Measurements from ENCODE around the gene MAP4.

Gene MAP4

GRCh38 chr3:47868306-47868705, 147.9 kb downstream of the MAP4 start:
- no peak for DNase-seq (ENCODE audit: low read depth, low spot score)
- H3K4me3 ChIP-seq (ENCODE audit: insufficient read length, low read depth): no peak overlapping the region
- H3K9me3 ChIP-seq (ENCODE audit: insufficient read depth, low read length): no peaks in the 10 kb centered on the region
- no peaks in the 10 kb centered on the region for H3K4me1 ChIP-seq (ENCODE audit: insufficient read depth, insufficient read length)
- no peak overlapping the region for H3K9ac ChIP-seq (ENCODE audit: insufficient read length, low read depth)
- H3K27me3 ChIP-seq (ENCODE audit: insufficient read depth, insufficient read length): no peaks in the 10 kb centered on the region
- TF ChIP-seq SUZ12 (IDR thresholded peaks at IDR 0.05; ENCODE audit: extremely low read depth, insufficient read depth, insufficient read length): no peak
- TF ChIP-seq YY1 (IDR thresholded peaks at IDR 0.05; ENCODE audit: insufficient read depth, insufficient read length): no peak
- TF ChIP-seq ZNF274 (IDR thresholded peaks at IDR 0.05; ENCODE audit: low read depth, low read length): no peak
- H3K36me3 ChIP-seq (ENCODE audit: insufficient read depth, insufficient read length, low read length): peaks cover 89% of the 10 kb centered on the region

GRCh38 chr3:47867451-47868044, 148.7 kb downstream of the MAP4 start:
- Histone ChIP-seq H3K4me3 (ENCODE audit: insufficient read length, low read depth) (no peak overlapping the region), H3K27me3 (ENCODE audit: insufficient read depth, insufficient read length) (no peaks in the 10 kb centered on the region), H3K36me3 (ENCODE audit: insufficient read depth, insufficient read length, low read length) (peaks cover 83% of the 10 kb centered on the region), H3K9me3 (ENCODE audit: insufficient read depth, low read length) (no peaks in the 10 kb centered on the region), H3K4me1 (ENCODE audit: insufficient read depth, insufficient read length) (no peaks in the 10 kb centered on the region), H3K9ac (ENCODE audit: insufficient read length, low read depth) (no peak overlapping the region)
- TF ChIP-seq SUZ12 (IDR thresholded peaks at IDR 0.05; ENCODE audit: extremely low read depth, insufficient read depth, insufficient read length): no peak
- DNase-seq (ENCODE audit: low read depth, low spot score): no peak

- Histone ChIP-seq H3K27me3 (ENCODE audit: insufficient read depth, insufficient read length) (no peaks in the 10 kb centered on the region), H3K36me3 (ENCODE audit: insufficient read depth, insufficient read length, low read length) (peaks cover 75% of the 10 kb centered on the region), H3K4me1 (ENCODE audit: insufficient read depth, insufficient read length) (no peaks in the 10 kb centered on the region), H3K4me3 (ENCODE audit: insufficient read length, low read depth) (no peak overlapping the region), H3K9me3 (ENCODE audit: insufficient read depth, low read length) (no peaks in the 10 kb centered on the region), H3K9ac (ENCODE audit: insufficient read length, low read depth) (no peak overlapping the region)
- TF ChIP-seq ZNF274 (IDR thresholded peaks at IDR 0.05; ENCODE audit: low read depth, low read length) (no peak), SUZ12 (IDR thresholded peaks at IDR 0.05; ENCODE audit: extremely low read depth, insufficient read depth, insufficient read length) (no peak), YY1 (IDR thresholded peaks at IDR 0.05; ENCODE audit: insufficient read depth, insufficient read length) (no peak)
- no peak for DNase-seq (ENCODE audit: low read depth, low spot score)
Observed at GRCh38 chr3:47865192-47865591, 151.0 kb downstream of the MAP4 start.

GRCh38 chr3:47863391-47864128, 152.7 kb downstream of the MAP4 start:
- H3K9me3 ChIP-seq (ENCODE audit: insufficient read depth, low read length): no peaks in the 10 kb centered on the region
- H3K4me3 ChIP-seq (ENCODE audit: insufficient read length, low read depth): no peak overlapping the region
- H3K36me3 ChIP-seq (ENCODE audit: insufficient read depth, insufficient read length, low read length): peaks cover 72% of the 10 kb centered on the region
- H3K9ac ChIP-seq (ENCODE audit: insufficient read length, low read depth): no peak overlapping the region
- H3K4me1 ChIP-seq (ENCODE audit: insufficient read depth, insufficient read length): no peaks in the 10 kb centered on the region
- TF ChIP-seq YY1 (IDR thresholded peaks at IDR 0.05; ENCODE audit: insufficient read depth, insufficient read length): no peak
- TF ChIP-seq ZNF274 (IDR thresholded peaks at IDR 0.05; ENCODE audit: low read depth, low read length): no peak
- TF ChIP-seq SUZ12 (IDR thresholded peaks at IDR 0.05; ENCODE audit: extremely low read depth, insufficient read depth, insufficient read length): no peak
- no peaks in the 10 kb centered on the region for H3K27me3 ChIP-seq (ENCODE audit: insufficient read depth, insufficient read length)
- DNase-seq (ENCODE audit: low read depth, low spot score): no peak

GRCh38 chr3:47859956-47860605, 156.1 kb downstream of the MAP4 start:
- TF ChIP-seq ZNF274 (IDR thresholded peaks at IDR 0.05; ENCODE audit: low read depth, low read length): no peak
- TF ChIP-seq SUZ12 (IDR thresholded peaks at IDR 0.05; ENCODE audit: extremely low read depth, insufficient read depth, insufficient read length): no peak
- no peak for TF ChIP-seq YY1 (IDR thresholded peaks at IDR 0.05; ENCODE audit: insufficient read depth, insufficient read length)
- peaks cover 74% of the 10 kb centered on the region for H3K36me3 ChIP-seq (ENCODE audit: insufficient read depth, insufficient read length, low read length)

GRCh38 chr3:47857151-47857550, 159.1 kb downstream of the MAP4 start:
- Histone ChIP-seq H3K4me1 (ENCODE audit: insufficient read depth, insufficient read length) (peaks cover 2% of the 10 kb centered on the region), H3K9me3 (ENCODE audit: insufficient read depth, low read length) (no peaks in the 10 kb centered on the region), H3K4me3 (ENCODE audit: insufficient read length, low read depth) (no peak overlapping the region), H3K9ac (ENCODE audit: insufficient read length, low read depth) (no peak overlapping the region), H3K36me3 (ENCODE audit: insufficient read depth, insufficient read length, low read length) (peaks cover 89% of the 10 kb centered on the region), H3K27me3 (ENCODE audit: insufficient read depth, insufficient read length) (no peaks in the 10 kb centered on the region)
- no peak for DNase-seq (ENCODE audit: low read depth, low spot score)
- TF ChIP-seq YY1 (IDR thresholded peaks at IDR 0.05; ENCODE audit: insufficient read depth, insufficient read length): no peak
- no peak for TF ChIP-seq ZNF274 (IDR thresholded peaks at IDR 0.05; ENCODE audit: low read depth, low read length)
- no peak for TF ChIP-seq SUZ12 (IDR thresholded peaks at IDR 0.05; ENCODE audit: extremely low read depth, insufficient read depth, insufficient read length)

More at GRCh38 chr3:47859956-47860605, 156.1 kb downstream of the MAP4 start:
- no peaks in the 10 kb centered on the region for H3K27me3 ChIP-seq (ENCODE audit: insufficient read depth, insufficient read length)
- peaks cover 2% of the 10 kb centered on the region for H3K4me1 ChIP-seq (ENCODE audit: insufficient read depth, insufficient read length)
- H3K9ac ChIP-seq (ENCODE audit: insufficient read length, low read depth): no peak overlapping the region
- DNase-seq (ENCODE audit: low read depth, low spot score): no peak
- no peaks in the 10 kb centered on the region for H3K9me3 ChIP-seq (ENCODE audit: insufficient read depth, low read length)
- no peak overlapping the region for H3K4me3 ChIP-seq (ENCODE audit: insufficient read length, low read depth)

- no peaks in the 10 kb centered on the region for H3K27me3 ChIP-seq (ENCODE audit: insufficient read depth, insufficient read length)
- no peak for DNase-seq (ENCODE audit: low read depth, low spot score)
- H3K4me1 ChIP-seq (ENCODE audit: insufficient read depth, insufficient read length): peaks cover 2% of the 10 kb centered on the region
- H3K36me3 ChIP-seq (ENCODE audit: insufficient read depth, insufficient read length, low read length): peaks cover 93% of the 10 kb centered on the region
- TF ChIP-seq YY1 (IDR thresholded peaks at IDR 0.05; ENCODE audit: insufficient read depth, insufficient read length) (no peak), SUZ12 (IDR thresholded peaks at IDR 0.05; ENCODE audit: extremely low read depth, insufficient read depth, insufficient read length) (no peak), ZNF274 (IDR thresholded peaks at IDR 0.05; ENCODE audit: low read depth, low read length) (no peak)
- no peak overlapping the region for H3K4me3 ChIP-seq (ENCODE audit: insufficient read length, low read depth)
- H3K9ac ChIP-seq (ENCODE audit: insufficient read length, low read depth): no peak overlapping the region
- H3K9me3 ChIP-seq (ENCODE audit: insufficient read depth, low read length): no peaks in the 10 kb centered on the region
Observed at GRCh38 chr3:47856669-47857068, 159.5 kb downstream of the MAP4 start.

Data from NT2/D1 (cell line).